Trophoblast cell (in vitro differentiated cells and primary cell): ENCODE data around the gene CD93.

Experiments
- DNase-seq, 2 donors: peaks; one replicate each; pipeline ENCODE4 v3.0.0-alpha.2; 2016
- H2AFZ ChIP-seq: 2 replicates; pipeline ENCODE4 v1.6.1; 2013; ENCODE audit warnings: low read length, moderate library complexity, mild to moderate bottlenecking; ENCODE audit not compliant: insufficient read depth, poor library complexity
- H2AK5ac ChIP-seq: 2 replicates; pipeline ENCODE4 v1.6.1; 2013; ENCODE audit warnings: mild to moderate bottlenecking, low read length
- H2BK120ac ChIP-seq: 2 replicates; pipeline ENCODE4 v1.6.1; 2013; ENCODE audit warnings: low read length, mild to moderate bottlenecking, moderate library complexity; ENCODE audit not compliant: insufficient read depth, poor library complexity
- H2BK12ac ChIP-seq: 2 replicates; pipeline ENCODE4 v1.6.1; 2013; ENCODE audit warnings: mild to moderate bottlenecking, low read length, moderate library complexity
- H2BK5ac ChIP-seq: 2 replicates; pipeline ENCODE4 v1.6.1; 2013; ENCODE audit warnings: low read length, low read depth, moderate library complexity, mild to moderate bottlenecking; ENCODE audit not compliant: poor library complexity
- H3K14ac ChIP-seq: 2 replicates; pipeline ENCODE4 v1.6.1; 2013; ENCODE audit warnings: mild to moderate bottlenecking, low read length
- H3K18ac ChIP-seq: 2 replicates; pipeline ENCODE4 v1.6.1; 2013; ENCODE audit warnings: mild to moderate bottlenecking, low read length
- H3K23ac ChIP-seq: 2 replicates; pipeline ENCODE4 v1.6.1; 2013; ENCODE audit warnings: low read length
- H3K27ac ChIP-seq: 2 replicates; pipeline ENCODE4 v1.5.1; 2013; ENCODE audit warnings: low read depth, mild to moderate bottlenecking, inconsistent platforms, low read length, moderate library complexity
- H3K27me3 ChIP-seq: 2 replicates; pipeline ENCODE4 v1.6.1; 2013; ENCODE audit warnings: inconsistent platforms, mild to moderate bottlenecking, low read length, moderate library complexity; ENCODE audit not compliant: insufficient read depth
- H3K36me3 ChIP-seq, 2 experiments: 1 replicate in 1 of 2; 2 replicates in 1 of 2; pipeline ENCODE4 v1.6.1; 2013; ENCODE audit warnings: low read length in 2 of 2, mild to moderate bottlenecking in 2 of 2, moderate library complexity in 1 of 2; ENCODE audit not compliant: insufficient read depth in 2 of 2, control insufficient read depth in 1 of 2
- H3K4ac ChIP-seq: 2 replicates; pipeline ENCODE4 v1.6.1; 2013; ENCODE audit warnings: low read depth, mild to moderate bottlenecking, low read length, moderate library complexity
- H3K4me1 ChIP-seq, 2 experiments: 1 replicate in 1 of 2; 2 replicates in 1 of 2; pipeline ENCODE4 v1.6.1; 2013; ENCODE audit warnings: low read length in 2 of 2, mild to moderate bottlenecking in 2 of 2, moderate library complexity in 1 of 2; ENCODE audit not compliant: insufficient read depth in 2 of 2, control insufficient read depth in 1 of 2
- H3K4me2 ChIP-seq: 2 replicates; pipeline ENCODE4 v1.6.1; 2013; ENCODE audit warnings: inconsistent platforms, mild to moderate bottlenecking, low read length, moderate library complexity
- H3K4me3 ChIP-seq: 2 replicates; pipeline ENCODE4 v1.5.1; 2013; ENCODE audit warnings: mild to moderate bottlenecking, low read depth, low read length, inconsistent platforms
- H3K79me1 ChIP-seq: one replicate; pipeline ENCODE4 v1.6.1; 2013; ENCODE audit warnings: low read length
- H3K79me2 ChIP-seq: 2 replicates; pipeline ENCODE4 v1.6.1; 2013; ENCODE audit warnings: low read length, mild to moderate bottlenecking; ENCODE audit not compliant: control insufficient read depth, insufficient read depth, poor library complexity
- H3K9ac ChIP-seq: 2 replicates; pipeline ENCODE4 v1.6.1; 2013; ENCODE audit warnings: mild to moderate bottlenecking, low read length
- H3K9me3 ChIP-seq: 2 replicates; pipeline ENCODE4 v1.6.1; 2013; ENCODE audit warnings: low read depth, mild to moderate bottlenecking, control low read depth, inconsistent platforms, low read length; ENCODE audit not compliant: insufficient read depth
- H4K12ac ChIP-seq: 2 replicates; pipeline ENCODE4 v1.6.1; 2013; ENCODE audit warnings: low read depth, mild to moderate bottlenecking, low read length, moderate library complexity
- H4K8ac ChIP-seq: 2 replicates; pipeline ENCODE4 v1.6.1; 2013; ENCODE audit warnings: low read depth, mild to moderate bottlenecking, low read length, moderate library complexity
- H4K91ac ChIP-seq: one replicate; pipeline ENCODE4 v1.6.1; 2013; ENCODE audit warnings: low read depth, mild to moderate bottlenecking, low read length, moderate library complexity
- WGBS: extraction: QIAGEN DNeasy Blood & Tissue Kit; methylation state at CpG from one replicate; pipeline ENCODE4 v1.1.7; 2013; ENCODE audit warnings: missing lambda C conversion rate; ENCODE audit not compliant: insufficient read length, insufficient coverage; ENCODE audit errors: extremely low coverage; 5-methylcytosine and 5-hydroxymethylcytosine counted together

The CD93 gene

GRCh38 chr20:23093613-23094012 is 7.5 kb upstream of the CD93 start:
- H3K18ac ChIP-seq = no peak overlapping the region
- no peak overlapping the region for H2BK5ac ChIP-seq
- H2BK120ac ChIP-seq = no peak overlapping the region

DNA sequence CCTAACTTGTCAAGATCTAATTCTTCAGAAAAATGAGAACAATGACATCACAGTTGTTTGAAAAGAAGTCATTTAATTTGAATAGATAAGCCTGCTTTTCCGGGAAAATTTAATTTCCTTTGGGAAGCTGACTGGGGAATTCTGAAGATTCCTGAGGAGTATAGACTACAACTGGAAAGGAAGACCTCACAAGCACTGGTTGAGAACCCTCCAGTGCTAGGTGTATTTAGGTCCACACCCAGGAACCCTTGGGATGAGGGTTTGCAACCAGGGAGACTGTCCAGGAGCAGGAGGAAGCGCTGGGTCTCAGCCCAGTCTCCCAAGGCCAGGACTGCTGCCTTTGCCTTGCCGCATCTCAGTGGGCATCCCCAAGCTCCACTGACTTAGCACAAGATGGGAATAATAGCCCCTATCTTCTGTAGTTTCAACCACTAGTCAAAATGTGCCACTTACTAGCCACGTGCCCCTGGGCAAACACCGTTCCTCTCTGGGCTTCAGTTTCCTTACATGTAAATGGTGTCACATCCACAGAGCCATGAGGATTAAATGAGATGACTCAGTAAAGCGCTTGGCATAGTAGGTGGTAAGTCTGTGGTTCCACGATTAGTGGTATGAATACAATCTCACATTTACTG is 6.9 kb upstream of the CD93 start:
- Histone ChIP-seq H3K9ac (no peak overlapping the region), H2BK5ac (no peak overlapping the region), H3K4me1 (no peaks in the 10 kb centered on the region), H3K4ac (no peak overlapping the region), H4K91ac (no peak overlapping the region), H3K9me3 (no peaks in the 10 kb centered on the region), H2AK5ac (no peak overlapping the region), H3K14ac (no peak overlapping the region), H3K79me1 (no peaks in the 10 kb centered on the region), H3K79me2 (no peaks in the 10 kb centered on the region), H4K12ac (no peak overlapping the region), H3K27me3 (no peaks in the 10 kb centered on the region), H3K18ac (no peak overlapping the region), H2BK120ac (no peak overlapping the region), H3K27ac (no peak overlapping the region), H3K4me3 (no peak overlapping the region), H4K8ac (no peak overlapping the region), H2BK12ac (no peak overlapping the region), H3K4me2 (no peak overlapping the region), H3K23ac (no peak overlapping the region), H2AFZ (no peak overlapping the region), H3K36me3 (no peaks in the 10 kb centered on the region)
- WGBS = no CpG with 5 or more reads among the region's 7 CpGs
- DNase-seq = no peak

More at GRCh38 chr20:23093613-23094012, 7.5 kb upstream of the CD93 start:
- Histone ChIP-seq H4K91ac (no peak overlapping the region), H4K8ac (no peak overlapping the region), H3K14ac (no peak overlapping the region), H3K79me1 (no peaks in the 10 kb centered on the region), H3K4me1 (no peaks in the 10 kb centered on the region), H3K9me3 (peaks cover 2% of the 10 kb centered on the region), H4K12ac (no peak overlapping the region), H3K4ac (no peak overlapping the region), H3K79me2 (no peaks in the 10 kb centered on the region), H3K27ac (no peak overlapping the region), H2BK12ac (no peak overlapping the region), H3K36me3 (no peaks in the 10 kb centered on the region), H2AK5ac (no peak overlapping the region), H2AFZ (no peak overlapping the region), H3K23ac (no peak overlapping the region), H3K4me2 (no peak overlapping the region), H3K4me3 (no peak overlapping the region), H3K9ac (no peak overlapping the region), H3K27me3 (no peaks in the 10 kb centered on the region)
- WGBS = no CpG with 5 or more reads among the region's 3 CpGs
- no peak for DNase-seq

GRCh38 chr20:23092384-23092756 is 6.2 kb upstream of the CD93 start:
- Histone ChIP-seq H3K36me3 (no peaks in the 10 kb centered on the region), H3K79me2 (no peaks in the 10 kb centered on the region), H2BK5ac (no peak overlapping the region), H3K4me3 (no peak overlapping the region), H3K14ac (no peak overlapping the region), H2BK120ac (no peak overlapping the region), H2AFZ (no peak overlapping the region), H3K9ac (no peak overlapping the region), H4K91ac (no peak overlapping the region), H3K18ac (no peak overlapping the region), H3K4me2 (no peak overlapping the region), H3K9me3 (no peaks in the 10 kb centered on the region), H4K12ac (no peak overlapping the region), H3K79me1 (no peaks in the 10 kb centered on the region), H3K4me1 (no peaks in the 10 kb centered on the region), H2BK12ac (no peak overlapping the region), H3K23ac (no peak overlapping the region), H3K4ac (no peak overlapping the region), H4K8ac (no peak overlapping the region), H3K27me3 (no peaks in the 10 kb centered on the region), H2AK5ac (no peak overlapping the region), H3K27ac (no peak overlapping the region)
- no peak for DNase-seq
- WGBS = no CpG with 5 or more reads among the region's 2 CpGs

- H4K8ac ChIP-seq = no peak overlapping the region
- no peak overlapping the region for H2AFZ ChIP-seq
- no peak overlapping the region for H3K4me3 ChIP-seq
Observed at GRCh38 chr20:23091721-23092383, 5.7 kb upstream of the CD93 start.

More at GRCh38 chr20:23091721-23092383, 5.7 kb upstream of the CD93 start:
- H3K4ac ChIP-seq = no peak overlapping the region
- H4K91ac ChIP-seq = no peak overlapping the region
- H3K79me2 ChIP-seq = no peaks in the 10 kb centered on the region
- H3K4me1 ChIP-seq = no peaks in the 10 kb centered on the region
- no peak overlapping the region for H2BK5ac ChIP-seq
- no peak overlapping the region for H2AK5ac ChIP-seq
- no peak overlapping the region for H4K12ac ChIP-seq
- H2BK120ac ChIP-seq = no peak overlapping the region
- H3K27me3 ChIP-seq = no peaks in the 10 kb centered on the region
- H3K36me3 ChIP-seq = no peaks in the 10 kb centered on the region
- no peaks in the 10 kb centered on the region for H3K79me1 ChIP-seq
- H3K9me3 ChIP-seq = no peaks in the 10 kb centered on the region
- no peak overlapping the region for H3K9ac ChIP-seq
- no peak overlapping the region for H3K14ac ChIP-seq
- no peak overlapping the region for H3K27ac ChIP-seq
- H3K4me2 ChIP-seq = no peak overlapping the region
- DNase-seq = no peak
- no peak overlapping the region for H3K18ac ChIP-seq
- H3K23ac ChIP-seq = no peak overlapping the region
- no CpG with 5 or more reads among the region's 8 CpGs for WGBS
- H2BK12ac ChIP-seq = no peak overlapping the region
